ENCODE measurements around the gene MAMDC2. TPM values are rescaled to one million over a fixed set of nuclear protein-coding genes. Genes with fewer than 3 reads are reported as not detected.

The MAMDC2 gene
- total and polyA plus RNA-seq, 2 of the 8 experiments (the other 6 are each of a cell fraction or from before 2014, with no cell fraction given), result 6.1 to 15.4 TPM

GRCh38 chr9:70257991-70258691 lies 214.5 kb downstream of the MAMDC2 start (continued):
- TF ChIP-seq CHD7 (IDR thresholded peaks at IDR 0.05; ENCODE audit: insufficient replicate concordance, low read length) (no peak), SP4 (IDR thresholded peaks at IDR 0.05; ENCODE audit: low read length) (0 out of 2 replicates have a peak, but pooled peaks have one; percentile 56), PHF8 (conservative IDR thresholded peaks at IDR 0.05; ENCODE audit: low read depth, low read length) (no peak), RFX5 (IDR thresholded peaks at IDR 0.05; ENCODE audit: borderline replicate concordance, low read depth, low read length) (no peak), TAF7 (optimal IDR thresholded peaks at IDR 0.05; ENCODE audit: borderline replicate concordance, low read depth, low read length) (no peak), KDM5A (IDR thresholded peaks at IDR 0.05; ENCODE audit: low read length) (no peak), ATF3 (IDR thresholded peaks at IDR 0.05; ENCODE audit: insufficient read depth, low read depth, low read length) (no peak), BACH1 (IDR thresholded peaks at IDR 0.05; ENCODE audit: low read length) (no peak), RBBP5 (IDR thresholded peaks at IDR 0.05; ENCODE audit: borderline replicate concordance, low read depth, low read length) (0 out of 2 replicates have a peak, but pooled peaks have one; percentile 8), ZNF274 (IDR thresholded peaks at IDR 0.05; ENCODE audit: borderline replicate concordance, extremely low read depth, low read length) (no peak)

Measured in H1 (cell line).